ENCODE data around the gene ANKRD22. TPM values are rescaled to one million over a fixed set of nuclear protein-coding genes. Genes with fewer than 3 reads are reported as not detected.
A peak's percentile ranks its signal among the peaks of the same experiment; 100 is the strongest.

The ANKRD22 gene
- polyA plus RNA-seq, 2 of the 4 experiments (the other 2 are of a cell fraction): 0.53 to 0.59 TPM

- no peak for ATAC-seq
- DNase-seq (ENCODE audit: low read depth in 1 of 2, low spot score in 1 of 2): no peak
- H3K4me1 ChIP-seq: peaks cover under 1% of the 10 kb centered on the region; the same call in 1 of the 3 replicates
- ChIA-PET POLR2A (no interaction called here), CTCF (interaction anchor here (0.6 to 18.3 kb wide), 5 partner anchors 21 to 481 kb away, joined by 3 to 397 read pairs (median 3); no protein-coding TSS in a partner anchor)
- no peak for FAIRE-seq
- TF ChIP-seq GATA3 (IDR thresholded peaks at IDR 0.05; ENCODE audit: borderline replicate concordance) (no peak), NR3C1 (IDR thresholded peaks at IDR 0.05) (no peak), MAZ (IDR thresholded peaks at IDR 0.05; ENCODE audit: borderline replicate concordance, low read depth, low read length) (no peak), SMC3 (IDR thresholded peaks at IDR 0.05) (no peak), RNF2 (IDR thresholded peaks at IDR 0.05; ENCODE audit: borderline replicate concordance, low read depth) (no peak), PBX3 (IDR thresholded peaks at IDR 0.05) (no peak), ELK1 (IDR thresholded peaks at IDR 0.05; ENCODE audit: low read depth, low read length) (no peak), JUN (IDR thresholded peaks at IDR 0.05) (no peak), BHLHE40 (IDR thresholded peaks at IDR 0.05; ENCODE audit: low read depth, low read length) (no peak), ZNF302 (CRISPR knock-in tag; IDR thresholded peaks at IDR 0.05) (no peak), ESRRA (IDR thresholded peaks at IDR 0.05; ENCODE audit: borderline replicate concordance, low read length) (no peak), BCL3 (IDR thresholded peaks at IDR 0.05) (no peak), CBX2 (IDR thresholded peaks at IDR 0.05; ENCODE audit: borderline replicate concordance, low read depth) (no peak), HDAC2 (IDR thresholded peaks at IDR 0.05) (no peak), PHF8 (IDR thresholded peaks at IDR 0.05; ENCODE audit: borderline replicate concordance, low read depth) (no peak), ZC3H11A (IDR thresholded peaks at IDR 0.05) (no peak)
- WGBS (ENCODE audit: missing lambda C conversion rate): 74% methylated on average over 9 of the region's 9 CpGs
- H3K27ac ChIP-seq: no peak overlapping the region
- no peak overlapping the region for H3K4me3 ChIP-seq
- no peaks in the 10 kb centered on the region for H3K9me3 ChIP-seq
- H3K4me2 ChIP-seq: no peak overlapping the region
Observed at GRCh38 chr10:88830643-88831268, 20.9 kb downstream of the ANKRD22 start.

- no peak for DNase-seq (ENCODE audit: low read depth in 1 of 2, low spot score in 1 of 2)
- peak; percentile 76 for FAIRE-seq
- CTCF ChIA-PET: interaction anchor here (1.3 to 7.9 kb wide), 3 partner anchors 8 to 106 kb away, joined by 3 to 79 read pairs (median 9); no protein-coding TSS in a partner anchor
- Histone ChIP-seq H3K27ac (no peak overlapping the region), H3K4me3 (no peak overlapping the region), H3K9me3 (no peaks in the 10 kb centered on the region), H3K4me2 (no peak overlapping the region), H3K4me1 (no peaks in the 10 kb centered on the region)
- POLR2A ChIA-PET: no interaction called here
- WGBS (ENCODE audit: missing lambda C conversion rate): 2% methylated on average over 1 of the region's 1 CpG
- no peak for ATAC-seq
- TF ChIP-seq POLR2A (IDR thresholded peaks at IDR 0.05; ENCODE audit: low read length) (no peak), CEBPB (IDR thresholded peaks at IDR 0.05) (no peak), NR3C1 (IDR thresholded peaks at IDR 0.05) (no peak), ZFP36 (IDR thresholded peaks at IDR 0.05; ENCODE audit: borderline replicate concordance, partially characterized antibody) (no peak), HOXB5 (CRISPR knock-in tag; IDR thresholded peaks at IDR 0.05) (no peak), SREBF2 (IDR thresholded peaks at IDR 0.05) (no peak), HDAC2 (IDR thresholded peaks at IDR 0.05) (no peak), PBX3 (IDR thresholded peaks at IDR 0.05) (no peak)
Observed at GRCh38 chr10:88828310-88828709, 23.3 kb downstream of the ANKRD22 start.

Data from A549 (cell line).